H1 (cell line): ENCODE measurements around the gene IFI44L. TPM values are rescaled to one million over a fixed set of nuclear protein-coding genes. Genes with fewer than 3 reads are reported as not detected.

Experiments
- CTCF ChIA-PET: fragments of 300-600 bp; sonication (Branson Sonifier 250); formaldehyde crosslinking; loops from one replicate; lab custom pipeline; 2021; ENCODE audit not compliant: partially characterized antibody; lab: Charles Lee
- POLR2A ChIA-PET: fragments of 300-600 bp; sonication (Branson Sonifier 250); formaldehyde crosslinking; loops from one replicate; lab custom pipeline; 2021; ENCODE audit warnings: inconsistent platforms; ENCODE audit not compliant: partially characterized antibody; lab: Charles Lee
- DNase-seq, 2 experiments: peaks; one replicate each; pipeline versions ENCODE4 v3.0.0 to v3.0.0-alpha.2; 2010 to 2022; ENCODE audit warnings: low spot score in 2 of 2, low read depth in 1 of 2, mixed read lengths in 1 of 2
- FAIRE-seq: peaks from 2 replicates; lab custom pipeline; 2011; peaks lifted over from hg19 to GRCh38; lab: Jason Lieb, UNC
- H2AFZ ChIP-seq: 2 replicates; pipeline ENCODE4 v1.8.1; 2012; ENCODE audit warnings: low read length, inconsistent platforms
- H2AK5ac ChIP-seq: 2 replicates; pipeline ENCODE4 v1.6.1; 2013; ENCODE audit warnings: low read depth, low read length
- H2BK120ac ChIP-seq: replicated peaks from 2 replicates; pipeline ENCODE3; 2013; ENCODE audit warnings: low read depth, low read length, inconsistent platforms
- H2BK12ac ChIP-seq: 2 replicates; pipeline ENCODE4 v1.6.1; 2013; ENCODE audit warnings: low read depth, low read length
- H2BK15ac ChIP-seq: 2 replicates; pipeline ENCODE4 v1.6.1; 2013; ENCODE audit warnings: low read length
- H2BK20ac ChIP-seq: 2 replicates; pipeline ENCODE4 v1.6.1; 2013; ENCODE audit warnings: low read length
- H2BK5ac ChIP-seq: 2 replicates; pipeline ENCODE4 v1.6.1; 2013; ENCODE audit warnings: low read depth, low read length
- H3K14ac ChIP-seq: 2 replicates; pipeline ENCODE4 v1.6.1; 2013; ENCODE audit warnings: inconsistent platforms; ENCODE audit not compliant: insufficient read length
- H3K18ac ChIP-seq: 2 replicates; pipeline ENCODE4 v1.6.1; 2013; ENCODE audit warnings: low read length; ENCODE audit errors: extremely low read depth
- H3K23ac ChIP-seq: 2 replicates; pipeline ENCODE4 v1.6.1; 2013; ENCODE audit warnings: inconsistent platforms; ENCODE audit not compliant: insufficient read length
- H3K23me2 ChIP-seq: 2 replicates; pipeline ENCODE4 v1.6.1; 2013; ENCODE audit warnings: low read depth, low read length
- H3K27ac ChIP-seq: 2 replicates; pipeline ENCODE4 v1.6.1; 2011; ENCODE audit warnings: low read depth, low read length, inconsistent platforms
- H3K27me3 ChIP-seq, 4 experiments: replicated peaks in 1 of 4; 1 replicate in 1 of 4; 2 replicates in 3 of 4; pipeline versions ENCODE4 v1.6.1 to v1.8.1; 2011 to 2013; ENCODE audit warnings: low read length in 3 of 4, mild to moderate bottlenecking in 3 of 4, inconsistent platforms in 2 of 4, mixed read lengths in 2 of 4, moderate library complexity in 1 of 4; ENCODE audit not compliant: control insufficient read depth in 3 of 4, insufficient read depth in 3 of 4; ENCODE audit errors: extremely low read depth in 1 of 4
- H3K36me3 ChIP-seq, 4 experiments: 2 replicates each; pipeline versions ENCODE4 v1.6.1 to v1.8.1; 2011 to 2013; ENCODE audit warnings: mild to moderate bottlenecking in 4 of 4, low read length in 3 of 4, moderate library complexity in 2 of 4, control low read depth in 1 of 4, inconsistent platforms in 1 of 4; ENCODE audit not compliant: insufficient read depth in 4 of 4, control insufficient read depth in 2 of 4
- H3K4ac ChIP-seq: replicated peaks from 2 replicates; pipeline ENCODE3; 2013; ENCODE audit warnings: low read length, low read depth, mixed read lengths, inconsistent platforms; ENCODE audit not compliant: insufficient read length
- H3K4me1 ChIP-seq, 4 experiments: replicated peaks in 1 of 4; 1 replicate in 1 of 4; 2 replicates in 3 of 4; pipeline versions ENCODE4 v1.6.1 to v1.8.1; 2011 to 2013; ENCODE audit warnings: low read length in 3 of 4, inconsistent platforms in 2 of 4, mixed read lengths in 1 of 4; ENCODE audit not compliant: insufficient read depth in 4 of 4, control insufficient read depth in 3 of 4
- H3K4me2 ChIP-seq, 2 experiments: 2 replicates each; pipeline versions ENCODE4 v1.6.1 to v1.8.1; 2011 to 2013; ENCODE audit warnings: low read depth in 2 of 2, low read length in 2 of 2, control low read depth in 1 of 2, inconsistent platforms in 1 of 2, mild to moderate bottlenecking in 1 of 2; ENCODE audit not compliant: insufficient read depth in 1 of 2
- H3K4me3 ChIP-seq, 4 experiments: fragments of 200-600, 300-600 bp in 1 of 4; sonication (generic), shearing (Covaris generic), sonication (Bioruptor Twin) in 1 of 4; 2 replicates each; pipeline versions ENCODE4 v1.5.1 to v1.8.1; 2011 to 2016; ENCODE audit warnings: low read length in 4 of 4, low read depth in 3 of 4, control low read depth in 2 of 4, inconsistent platforms in 2 of 4, mild to moderate bottlenecking in 2 of 4, mixed read lengths in 1 of 4, moderate library complexity in 1 of 4; ENCODE audit not compliant: insufficient read depth in 2 of 4; ENCODE audit errors: extremely low read depth in 1 of 4
- H3K56ac ChIP-seq: replicated peaks from 2 replicates; pipeline ENCODE3; 2013; ENCODE audit warnings: low read depth, mild to moderate bottlenecking, mixed read lengths, low read length, inconsistent platforms; ENCODE audit not compliant: insufficient read length
- H3K79me1 ChIP-seq: 2 replicates; pipeline ENCODE4 v1.6.1; 2013; ENCODE audit warnings: low read depth, low read length, control low read depth
- H3K79me2 ChIP-seq, 2 experiments: 2 replicates each; pipeline versions ENCODE4 v1.6.1 to v1.8.1; 2012 to 2013; ENCODE audit warnings: low read length in 2 of 2, mild to moderate bottlenecking in 2 of 2, inconsistent platforms in 1 of 2; ENCODE audit not compliant: insufficient read depth in 2 of 2, control insufficient read depth in 1 of 2
- H3K9ac ChIP-seq, 4 experiments: replicated peaks in 1 of 4; 1 replicate in 1 of 4; 2 replicates in 3 of 4; pipeline versions ENCODE4 v1.6.1 to v1.8.1; 2011 to 2013; ENCODE audit warnings: low read depth in 3 of 4, low read length in 3 of 4, control low read depth in 2 of 4, mild to moderate bottlenecking in 2 of 4, moderate library complexity in 2 of 4, inconsistent platforms in 1 of 4; ENCODE audit errors: extremely low read depth in 1 of 4
- H3K9me3 ChIP-seq, 2 experiments: 2 replicates each; pipeline versions ENCODE4 v1.6.1 to v1.8.1; 2012 to 2013; ENCODE audit warnings: mild to moderate bottlenecking in 2 of 2, moderate library complexity in 2 of 2, control low read depth in 1 of 2, inconsistent platforms in 1 of 2, low read depth in 1 of 2, low read length in 1 of 2, mixed read lengths in 1 of 2; ENCODE audit not compliant: insufficient read depth in 2 of 2
- H4K20me1 ChIP-seq, 2 experiments: replicated peaks in 1 of 2; 2 replicates each; pipeline versions ENCODE3 to v1.8.1; 2011 to 2013; ENCODE audit warnings: inconsistent platforms in 2 of 2, low read length in 2 of 2, mild to moderate bottlenecking in 1 of 2; ENCODE audit not compliant: insufficient read depth in 2 of 2, control insufficient read depth in 1 of 2
- H4K5ac ChIP-seq: 2 replicates; pipeline ENCODE4 v1.6.1; 2013; ENCODE audit warnings: low read length, low read depth, mixed read lengths, inconsistent platforms; ENCODE audit not compliant: insufficient read length
- H4K8ac ChIP-seq: 2 replicates; pipeline ENCODE4 v1.8.0; 2013; ENCODE audit warnings: mild to moderate bottlenecking, moderate library complexity, low read length, inconsistent platforms; ENCODE audit not compliant: insufficient read depth; ENCODE audit errors: extremely low read depth
- H4K91ac ChIP-seq: replicated peaks from 2 replicates; pipeline ENCODE3; 2013; ENCODE audit warnings: low read length, mixed read lengths, inconsistent platforms; ENCODE audit not compliant: insufficient read length
- ATF2 ChIP-seq: IDR thresholded peaks from 2 replicates; pipeline ENCODE4 v1.6.1; 2012; ENCODE audit warnings: low read length, inconsistent platforms
- ATF3 ChIP-seq: IDR thresholded peaks from 2 replicates; pipeline ENCODE4 v1.6.1; 2011; ENCODE audit warnings: low read depth, mild to moderate bottlenecking, low read length; ENCODE audit not compliant: insufficient read depth
- BACH1 ChIP-seq: IDR thresholded peaks from 2 replicates; pipeline ENCODE4 v1.6.1; 2012; ENCODE audit warnings: low read length, improper control_type of control experiment
- CEBPB ChIP-seq: IDR thresholded peaks from 2 replicates; pipeline ENCODE4 v1.6.1; 2012; ENCODE audit warnings: low read depth, low read length
- EZH2 ChIP-seq: fragments of 200-600 bp; sonication (generic); IDR thresholded peaks from 2 replicates; pipeline ENCODE4 v1.7.1; 2012; ENCODE audit warnings: low read depth, mild to moderate bottlenecking, moderate library complexity, low read length, inconsistent platforms; ENCODE audit not compliant: severe bottlenecking
- SIN3A ChIP-seq, 2 experiments: IDR thresholded peaks in 1 of 2; conservative IDR thresholded peaks in 1 of 2; 2 replicates each; pipeline ENCODE4 v1.6.1; 2011 to 2012; ENCODE audit warnings: low read length in 2 of 2, improper control_type of control experiment in 1 of 2, low read depth in 1 of 2, mild to moderate bottlenecking in 1 of 2
- SIRT6 ChIP-seq: IDR thresholded peaks from one replicate; pipeline ENCODE4 v1.7.1; 2012; ENCODE audit warnings: low read length, inconsistent platforms
- SP2 ChIP-seq: IDR thresholded peaks from 2 replicates; pipeline ENCODE4 v1.6.1; 2012; ENCODE audit warnings: mild to moderate bottlenecking, low read length, inconsistent platforms
- TAF7 ChIP-seq: optimal IDR thresholded peaks from 2 replicates; pipeline ENCODE3; 2011; ENCODE audit warnings: low read depth, mild to moderate bottlenecking, inconsistent platforms, low read length, moderate library complexity, borderline replicate concordance
- ZNF274 ChIP-seq: IDR thresholded peaks from 2 replicates; pipeline ENCODE4 v1.7.0; 2012; ENCODE audit warnings: low read length, borderline replicate concordance; ENCODE audit errors: extremely low read depth
- WGBS, 2 experiments: shearing (Covaris generic) in 1 of 2; methylation state at CpG; one replicate each; pipeline versions ENCODE4 v1.1.6 to v1.1.7; 2013 to 2015; ENCODE audit warnings: low lambda C conversion rate in 2 of 2, mixed read lengths in 2 of 2, inconsistent platforms in 1 of 2, low coverage in 1 of 2, missing lambda C conversion rate in 1 of 2; ENCODE audit not compliant: insufficient replicate concordance in 2 of 2, insufficient coverage in 1 of 2, insufficient read length in 1 of 2; ENCODE audit errors: extremely low coverage in 1 of 2, missing lambda C conversion rate in 1 of 2; 5-methylcytosine and 5-hydroxymethylcytosine counted together
- polyA plus RNA-seq, 7 experiments: library from polyadenylated mRNA; depleted of rRNA in 3 of 7; stranded (reverse) in 5 of 7; unstranded in 2 of 7; fragments of >200 nt in 5 of 7; fragments of 200-250 nt in 2 of 7; gene quantifications; 1 replicate in 5 of 7; 2 replicates in 1 of 7; 4 replicates in 1 of 7; pipeline versions ENCODE4 v1.2.1 to v1.2.3, GENCODE V29; 2011 to 2013; ENCODE audit warnings: missing spikeins in 2 of 7, mixed read lengths in 2 of 7
- total RNA-seq: library from RNA; stranded (reverse); fragmentation: NEBNext Ultra II Directional; extraction: Animal tissue kit (Norgen Biotek cat#: 25700); gene quantifications from 2 replicates; pipeline ENCODE4 v1.2.1, GENCODE V29; 2021

Gene IFI44L
- total and polyA plus RNA-seq, 2 of the 8 experiments (the other 6 are each of a cell fraction or from before 2014, with no cell fraction given): not detected

- Histone ChIP-seq H2BK12ac (no peak overlapping the region), H3K9ac (no peak overlapping the region), H3K18ac (no peak overlapping the region), H3K4me1 (no peaks in the 10 kb centered on the region), H3K79me1 (no peaks in the 10 kb centered on the region), H3K14ac (no peak overlapping the region), H2BK5ac (no peak overlapping the region), H4K5ac (no peak overlapping the region), H3K4ac (no peak overlapping the region), H3K27ac (no peak overlapping the region), H4K20me1 (no peaks in the 10 kb centered on the region), H3K4me2 (no peak overlapping the region), H2BK20ac (no peak overlapping the region), H2AFZ (no peak overlapping the region), H2AK5ac (no peak overlapping the region), H3K56ac (no peak overlapping the region), H4K91ac (no peak overlapping the region), H2BK120ac (no peak overlapping the region), H3K79me2 (no peaks in the 10 kb centered on the region), H4K8ac (no peak overlapping the region), H2BK15ac (no peak overlapping the region), H3K9me3 (no peaks in the 10 kb centered on the region), H3K36me3 (no peaks in the 10 kb centered on the region), H3K4me3 (no peak overlapping the region), H3K23me2 (no peaks in the 10 kb centered on the region), H3K23ac (no peak overlapping the region), H3K27me3 (no peaks in the 10 kb centered on the region)
- DNase-seq: no peak
- ChIA-PET POLR2A (no interaction called here), CTCF (interaction anchor here (1.3 kb wide), 1 partner anchor 19 kb away, joined by 4 read pairs; no protein-coding TSS in a partner anchor)
- no peak for FAIRE-seq
- TF ChIP-seq TAF7 (no peak), ATF2 (no peak), ATF3 (no peak), SIN3A (conservative IDR thresholded peaks at IDR 0.05 in 1 of 2, IDR thresholded peaks at IDR 0.05 in 1 of 2; ENCODE audit: low read depth in 1 of 2, low read length in 2 of 2) (no peak), ZNF274 (no peak), SP2 (no peak), EZH2 (no peak), CEBPB (no peak), BACH1 (no peak), SIRT6 (no peak)
- 86% methylated on average over 4 of the region's 4 CpGs; no CpG with 5 or more reads in 1 of the 2 experiments for WGBS, 2 experiments
These were observed 71.9 kb downstream of the IFI44L start for GRCh38 chr1:78691995-78692747.
